Activated B cell treated with CpG ODN at 0.5 μM for 24 hours (primary cell): ENCODE results near the gene MCC. TPM values are rescaled to one million over a fixed set of nuclear protein-coding genes. Genes with fewer than 3 reads are reported as not detected.

Experiments
- ATAC-seq: fragments of 200-7000 bp; cut with Tn5 transposase; one replicate; pipeline ENCODE4 v1.10.0; 2021; ENCODE audit warnings: low read depth, mild to moderate bottlenecking, moderate library complexity
- CTCF ChIA-PET: fragments of 350-600 bp; sonication (Branson Sonifier 250); formaldehyde crosslinking; loops from one replicate; lab custom pipeline; 2021; ENCODE audit warnings: antibody characterized with exemption; lab: Charles Lee
- POLR2A ChIA-PET: fragments of 350-600 bp; sonication (Branson Sonifier 250); formaldehyde crosslinking; loops from one replicate; lab custom pipeline; 2021; ENCODE audit warnings: antibody characterized with exemption; lab: Charles Lee
- DNase-seq: peaks from one replicate; pipeline ENCODE4 v3.0.0; 2022
- H3K27ac Mint-ChIP-seq: one replicate; pipeline ENCODE4 v1.8.0; 2020; ENCODE audit warnings: mixed read lengths
- H3K27me3 Mint-ChIP-seq: one replicate; pipeline ENCODE4 v1.8.0; 2021; ENCODE audit warnings: mixed read lengths
- H3K36me3 Mint-ChIP-seq: one replicate; pipeline ENCODE4 v1.8.0; 2021; ENCODE audit warnings: low read depth, mixed read lengths
- H3K4me1 Mint-ChIP-seq: one replicate; pipeline ENCODE4 v1.8.0; 2021; ENCODE audit warnings: mixed read lengths
- H3K4me3 Mint-ChIP-seq: one replicate; pipeline ENCODE4 v1.8.0; 2020; ENCODE audit warnings: mild to moderate bottlenecking, mixed read lengths
- H3K9me3 Mint-ChIP-seq: one replicate; pipeline ENCODE4 v1.8.0; 2020; ENCODE audit warnings: mixed read lengths
- intact Hi-C: fragments of 100-400 bp; cut with micrococcal nuclease; formaldehyde crosslinking; loops from one replicate; pipeline ENCODE4 v1.15.1; 2024
- total RNA-seq: library from RNA; stranded (reverse); gene quantifications from 2 replicates; pipeline ENCODE4 v1.2.3, GENCODE V29; 2022
- TF ChIP-seq, protein P1 (sequence below): fragments of 200-600 bp; IDR thresholded peaks from one replicate; pipeline ENCODE4 v1.8.0; 2022; ENCODE audit warnings: antibody characterized with exemption, mild to moderate bottlenecking

Gene MCC
- total RNA-seq, 1 donor from 2014 or later: 0.22 TPM

DNA sequence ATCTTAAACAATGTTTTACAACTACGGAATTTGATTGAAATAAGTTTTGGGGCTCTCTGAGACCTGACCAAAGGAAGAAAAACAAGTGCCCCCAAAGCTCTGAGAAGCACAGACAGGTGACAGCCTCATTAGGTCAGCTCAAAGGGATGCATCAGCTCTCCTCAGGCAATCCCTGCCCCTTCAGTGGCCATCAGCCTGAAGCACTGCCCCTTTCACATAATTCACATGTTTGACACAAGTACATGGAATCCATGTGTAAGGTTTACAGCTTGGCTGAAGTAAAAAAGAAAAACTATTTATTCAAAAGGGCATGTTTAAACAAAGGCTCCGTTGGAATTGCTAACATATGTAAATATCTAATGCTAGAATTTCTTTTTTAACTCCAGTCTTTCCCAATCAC, 109.7 kb downstream of the MCC start:
- no peak for ATAC-seq
- ChIA-PET POLR2A (no interaction called here), CTCF (interaction anchor here (0.9 to 1.7 kb wide), 4 partner anchors 12 to 383 kb away, joined by 3 to 6 read pairs (median 4); no protein-coding TSS in a partner anchor)
- intact Hi-C loops: loop anchor here (2.0 to 5.0 kb wide), 2 partner anchors 382 to 1074 kb away; no protein-coding TSS in a partner anchor
- TF ChIP-seq, protein P1, sequence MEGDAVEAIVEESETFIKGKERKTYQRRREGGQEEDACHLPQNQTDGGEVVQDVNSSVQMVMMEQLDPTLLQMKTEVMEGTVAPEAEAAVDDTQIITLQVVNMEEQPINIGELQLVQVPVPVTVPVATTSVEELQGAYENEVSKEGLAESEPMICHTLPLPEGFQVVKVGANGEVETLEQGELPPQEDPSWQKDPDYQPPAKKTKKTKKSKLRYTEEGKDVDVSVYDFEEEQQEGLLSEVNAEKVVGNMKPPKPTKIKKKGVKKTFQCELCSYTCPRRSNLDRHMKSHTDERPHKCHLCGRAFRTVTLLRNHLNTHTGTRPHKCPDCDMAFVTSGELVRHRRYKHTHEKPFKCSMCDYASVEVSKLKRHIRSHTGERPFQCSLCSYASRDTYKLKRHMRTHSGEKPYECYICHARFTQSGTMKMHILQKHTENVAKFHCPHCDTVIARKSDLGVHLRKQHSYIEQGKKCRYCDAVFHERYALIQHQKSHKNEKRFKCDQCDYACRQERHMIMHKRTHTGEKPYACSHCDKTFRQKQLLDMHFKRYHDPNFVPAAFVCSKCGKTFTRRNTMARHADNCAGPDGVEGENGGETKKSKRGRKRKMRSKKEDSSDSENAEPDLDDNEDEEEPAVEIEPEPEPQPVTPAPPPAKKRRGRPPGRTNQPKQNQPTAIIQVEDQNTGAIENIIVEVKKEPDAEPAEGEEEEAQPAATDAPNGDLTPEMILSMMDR: no peak
- Mint-ChIP-seq H3K27me3 (peaks cover 17% of the 10 kb centered on the region), H3K9me3 (no peaks in the 10 kb centered on the region), H3K4me1 (peaks cover 5% of the 10 kb centered on the region), H3K27ac (no peak overlapping the region), H3K4me3 (no peak overlapping the region), H3K36me3 (no peaks in the 10 kb centered on the region)
- no peak for DNase-seq

DNA sequence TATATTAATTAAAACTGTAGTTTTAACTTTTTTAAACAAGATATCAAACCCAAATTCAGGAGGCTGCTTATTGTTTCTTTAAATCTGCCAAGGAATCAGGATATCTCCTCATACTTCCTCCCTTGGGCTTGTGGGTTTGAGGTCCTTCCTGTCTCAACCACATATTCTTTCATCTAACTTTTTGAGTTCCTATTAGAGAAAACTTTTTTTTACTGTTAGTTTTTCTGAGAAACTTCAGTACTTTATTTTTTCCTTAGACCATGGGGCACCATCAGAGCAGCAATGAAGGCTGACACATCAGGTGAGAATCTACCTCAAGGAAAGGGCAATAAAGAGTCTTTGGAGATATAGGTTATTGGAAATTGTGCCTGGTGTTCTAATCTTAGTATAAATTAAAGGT, 110.2 kb downstream of the MCC start:
- H3K27ac Mint-ChIP-seq: no peak overlapping the region
- H3K4me1 Mint-ChIP-seq: peaks cover 5% of the 10 kb centered on the region
- no peak for DNase-seq
- POLR2A ChIA-PET: no interaction called here
- peaks cover 13% of the 10 kb centered on the region for H3K27me3 Mint-ChIP-seq
- CTCF ChIA-PET: interaction anchor here (0.9 to 1.7 kb wide), 2 partner anchors 11 to 42 kb away, joined by 3 to 5 read pairs; no protein-coding TSS in a partner anchor
- intact Hi-C loops: loop anchor here (2.0 to 5.0 kb wide), 2 partner anchors 381 to 1074 kb away; no protein-coding TSS in a partner anchor
- no peak overlapping the region for H3K4me3 Mint-ChIP-seq
- ATAC-seq: no peak
- TF ChIP-seq, protein P1: no peak
- no peaks in the 10 kb centered on the region for H3K36me3 Mint-ChIP-seq
- H3K9me3 Mint-ChIP-seq: no peaks in the 10 kb centered on the region

DNA sequence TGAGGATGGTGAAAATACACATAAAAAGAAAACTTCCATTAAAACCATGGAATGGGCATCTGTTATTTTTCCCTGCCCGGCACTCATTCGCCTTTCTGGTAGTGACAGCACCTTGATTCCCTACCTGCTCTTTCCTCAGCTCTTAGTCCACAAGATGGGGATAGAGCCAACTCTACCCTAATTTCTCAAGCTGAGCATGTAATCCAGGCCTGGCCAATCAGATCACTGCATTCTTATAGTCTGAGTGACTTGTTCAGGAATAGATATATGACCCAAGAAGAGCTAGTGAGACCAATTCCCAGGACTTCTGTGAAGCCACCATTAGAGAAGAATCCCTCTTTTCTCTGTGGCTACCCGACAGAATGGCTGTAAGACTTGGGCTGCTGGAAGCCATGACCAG, 111.6 kb downstream of the MCC start:
- TF ChIP-seq, protein P1: no peak
- intact Hi-C loops: loop anchor here (5.0 kb wide), 1 partner anchor 1076 kb away; no protein-coding TSS in a partner anchor
- H3K36me3 Mint-ChIP-seq: no peaks in the 10 kb centered on the region
- H3K27me3 Mint-ChIP-seq: peaks cover 10% of the 10 kb centered on the region
- no peaks in the 10 kb centered on the region for H3K9me3 Mint-ChIP-seq
- peaks cover 5% of the 10 kb centered on the region for H3K4me1 Mint-ChIP-seq
- no peak overlapping the region for H3K27ac Mint-ChIP-seq
- H3K4me3 Mint-ChIP-seq: no peak overlapping the region
- CTCF ChIA-PET: interaction anchor here (0.6 to 1.1 kb wide), 2 partner anchors 25 to 134 kb away, joined by 3 to 4 read pairs; no protein-coding TSS in a partner anchor
- POLR2A ChIA-PET: no interaction called here
- no peak for ATAC-seq
- DNase-seq: no peak

DNA sequence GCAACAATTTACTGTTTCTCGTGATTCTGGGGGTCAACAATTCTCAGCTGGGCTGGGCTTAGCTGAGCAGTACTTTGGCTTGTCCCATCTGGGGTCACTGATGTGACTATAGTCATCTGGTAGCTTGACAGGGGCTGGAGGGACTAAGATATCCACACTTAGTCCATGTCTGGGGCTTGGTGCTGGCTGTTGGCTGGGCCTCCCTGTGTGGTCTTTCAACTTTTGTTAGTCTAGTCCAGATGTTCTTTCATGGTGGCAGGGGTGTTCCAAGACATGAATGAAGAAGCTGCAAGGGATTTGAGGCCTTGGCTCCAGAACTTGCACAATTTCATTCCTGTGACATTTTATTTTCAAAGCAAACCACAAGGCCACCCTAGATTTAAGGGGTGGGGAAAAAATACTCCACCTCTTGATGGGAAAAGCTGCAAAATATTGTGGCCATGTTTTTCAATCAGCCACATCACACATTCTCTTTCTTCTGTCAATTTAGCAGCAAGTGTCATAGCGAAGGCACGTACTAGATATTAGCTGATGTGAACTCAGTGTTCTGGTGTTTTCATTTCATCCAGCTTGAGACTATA, 112.7 kb downstream of the MCC start:
- H3K4me1 Mint-ChIP-seq: peaks cover 5% of the 10 kb centered on the region
- DNase-seq (no peak), ATAC-seq (no peak)
- no peaks in the 10 kb centered on the region for H3K9me3 Mint-ChIP-seq
- TF ChIP-seq, protein P1: no peak
- H3K4me3 Mint-ChIP-seq: no peak overlapping the region
- no peaks in the 10 kb centered on the region for H3K36me3 Mint-ChIP-seq
- no peak overlapping the region for H3K27ac Mint-ChIP-seq
- peaks cover 6% of the 10 kb centered on the region for H3K27me3 Mint-ChIP-seq
- ChIA-PET POLR2A (no interaction called here), CTCF (interaction anchor here (0.8 to 0.9 kb wide), 2 partner anchors 141 to 259 kb away, joined by 3 read pairs; no protein-coding TSS in a partner anchor)
- intact Hi-C loops: loop anchor here (5.0 kb wide), 1 partner anchor 1077 kb away; no protein-coding TSS in a partner anchor

DNA sequence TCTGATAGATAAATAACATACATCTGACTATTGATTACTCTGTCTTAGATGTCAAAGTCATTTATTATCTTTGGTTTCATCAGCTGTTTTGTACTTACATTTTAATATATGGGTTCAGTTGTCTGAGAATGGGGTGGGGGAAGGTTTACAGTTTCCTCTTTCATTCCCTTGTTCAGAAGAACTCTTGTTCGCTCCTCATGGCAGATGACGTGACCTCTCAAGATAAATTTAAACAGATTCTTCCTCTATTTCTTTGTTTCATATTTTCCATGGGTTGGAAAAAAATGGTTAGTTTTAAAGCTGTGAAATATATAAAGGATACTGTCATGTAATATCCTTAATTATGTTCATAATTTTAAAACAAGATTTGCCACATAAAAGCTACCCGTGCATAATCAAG, 114.8 kb downstream of the MCC start:
- ATAC-seq: no peak
- no peak overlapping the region for H3K27ac Mint-ChIP-seq
- intact Hi-C loops: no loop called here
- peaks cover 2% of the 10 kb centered on the region for H3K4me1 Mint-ChIP-seq
- TF ChIP-seq, protein P1: no peak
- no peak overlapping the region for H3K4me3 Mint-ChIP-seq
- POLR2A ChIA-PET: no interaction called here
- DNase-seq: no peak
- no peaks in the 10 kb centered on the region for H3K36me3 Mint-ChIP-seq
- CTCF ChIA-PET: no interaction called here
- H3K9me3 Mint-ChIP-seq: no peaks in the 10 kb centered on the region
- H3K27me3 Mint-ChIP-seq: peaks cover 13% of the 10 kb centered on the region
